Inferior parietal cortex (tissue), 1 donor: ENCODE measurements around the gene CACNG5.
A peak's percentile ranks its signal among the peaks of the same experiment; 100 is the strongest.

Experiments used
- DNase-seq: peaks from one replicate; pipeline ENCODE4 v3.0.0-alpha.2; 2016; ENCODE audit errors: extremely low spot score

The CACNG5 gene

DNA sequence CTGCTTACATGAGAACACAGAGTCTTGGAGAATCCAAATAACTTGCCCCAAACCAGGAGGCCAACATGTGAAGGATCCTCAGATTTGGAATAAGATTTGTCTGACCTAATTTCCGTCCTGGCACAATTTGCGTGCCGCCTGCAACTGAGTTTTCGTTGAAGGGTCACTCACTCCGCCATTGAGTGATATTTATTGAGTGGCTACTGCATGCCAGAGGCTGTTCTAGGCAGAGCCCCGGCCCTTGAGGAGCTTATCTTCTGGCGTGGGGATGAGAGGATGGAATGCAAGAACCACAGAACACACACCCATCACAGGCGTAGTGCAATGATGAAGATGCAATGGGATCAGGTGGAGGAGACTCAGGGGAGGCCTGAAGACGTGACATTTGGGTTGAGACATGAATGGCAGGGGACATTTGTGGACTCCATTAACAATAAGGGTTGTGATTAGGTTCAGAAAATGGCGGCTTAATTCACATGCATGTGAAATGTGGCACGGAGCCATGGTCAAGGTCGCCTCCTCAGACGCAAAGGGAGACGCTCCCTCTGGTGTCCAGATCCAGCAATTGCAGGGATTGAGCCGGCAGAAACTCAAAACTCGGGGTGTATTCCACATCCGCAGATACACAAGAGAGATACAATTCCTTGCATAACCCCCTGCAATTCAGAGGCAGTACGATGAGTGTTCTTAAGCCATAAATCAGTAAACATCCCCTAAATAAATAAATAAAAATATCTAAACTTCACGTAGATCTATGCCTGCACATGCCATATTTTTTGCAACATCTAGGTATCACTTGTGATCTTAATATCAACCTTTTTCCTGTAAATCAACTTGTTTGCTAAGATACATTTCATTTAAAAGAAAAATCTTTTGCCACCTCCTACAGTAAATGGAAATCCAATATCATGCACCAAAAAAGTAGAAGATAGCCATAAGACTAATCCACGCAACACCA lies 71.7 kb downstream of the CACNG5 start:
- peak; percentile 91 for DNase-seq

DNA sequence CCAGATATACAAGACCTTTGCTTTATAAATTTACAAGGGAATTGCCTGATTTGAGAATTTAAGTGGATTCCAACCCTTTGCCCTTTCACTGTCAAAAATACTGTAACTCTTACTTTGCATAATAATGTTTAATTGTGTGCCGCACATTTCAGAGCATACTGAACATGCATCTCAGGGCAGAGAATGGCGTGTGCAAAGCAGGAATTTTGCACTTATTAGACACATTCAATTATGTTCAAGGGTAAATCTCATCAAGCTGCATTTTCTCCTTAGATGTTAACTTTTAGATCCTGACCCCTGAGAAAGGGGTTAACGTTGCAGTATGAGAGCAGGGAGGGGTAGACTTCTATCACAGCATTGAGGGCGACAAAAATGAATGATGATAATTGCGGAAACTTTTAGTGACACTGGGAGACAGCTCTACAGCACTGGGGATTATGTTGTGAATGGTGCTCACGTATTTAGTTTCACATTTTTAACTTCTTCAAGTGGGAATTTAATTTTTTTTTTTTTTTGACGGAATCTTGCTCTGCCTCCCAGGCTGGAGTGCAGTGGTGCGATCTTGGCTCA lies 75.0 kb downstream of the CACNG5 start:
- no peak for DNase-seq

DNA sequence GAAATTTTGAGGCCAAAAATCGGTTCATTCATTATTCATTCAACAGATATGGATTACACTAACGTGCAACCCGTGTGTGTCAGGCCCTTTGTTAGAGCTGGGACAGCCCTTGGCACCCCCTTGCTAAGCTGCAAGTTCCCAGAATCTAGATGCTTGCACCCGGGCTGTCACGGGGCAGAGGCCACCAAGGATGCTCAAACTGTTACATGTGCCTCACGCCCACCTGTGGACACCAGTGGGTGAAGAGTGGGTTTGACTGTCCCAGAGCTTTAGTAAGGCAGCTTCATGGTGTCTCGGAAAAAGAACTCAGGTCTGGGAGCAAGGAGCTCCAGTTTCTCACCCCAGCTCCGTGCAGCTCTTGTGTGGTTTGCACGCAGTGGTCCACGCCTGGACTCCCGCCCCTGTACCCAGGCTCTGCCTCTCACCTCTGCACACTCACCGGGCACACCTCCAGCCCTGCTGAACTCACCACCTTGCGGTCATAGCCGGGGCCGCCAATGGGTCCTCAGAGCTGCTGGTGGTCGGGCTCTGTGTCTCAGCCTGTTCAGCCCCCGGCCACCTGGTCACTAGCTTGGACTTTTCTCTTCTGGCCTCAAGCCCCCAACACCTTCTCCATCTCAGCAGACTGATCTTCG lies 75.9 kb downstream of the CACNG5 start:
- no peak for DNase-seq

DNA sequence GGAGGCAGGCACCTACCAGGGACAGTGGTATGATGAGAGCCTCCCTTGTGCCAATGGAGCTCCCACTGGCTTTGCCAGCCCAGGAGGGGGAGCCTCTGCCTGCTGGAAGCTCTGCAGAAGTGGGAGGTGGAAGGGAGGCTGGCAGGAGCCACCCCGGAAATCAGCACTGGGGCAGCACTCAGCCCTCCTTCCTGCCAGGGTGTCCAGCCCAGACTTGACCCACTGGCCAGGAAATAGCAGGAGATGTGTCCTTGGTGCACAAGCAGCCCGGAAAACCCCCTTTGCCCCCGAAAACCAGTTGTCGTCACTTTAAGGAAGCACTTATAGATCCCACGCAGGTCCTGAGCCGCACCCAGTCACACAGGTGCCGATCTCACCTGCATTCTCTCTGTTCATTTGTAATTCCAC lies 80.3 kb downstream of the CACNG5 start:
- DNase-seq: no peak

DNA sequence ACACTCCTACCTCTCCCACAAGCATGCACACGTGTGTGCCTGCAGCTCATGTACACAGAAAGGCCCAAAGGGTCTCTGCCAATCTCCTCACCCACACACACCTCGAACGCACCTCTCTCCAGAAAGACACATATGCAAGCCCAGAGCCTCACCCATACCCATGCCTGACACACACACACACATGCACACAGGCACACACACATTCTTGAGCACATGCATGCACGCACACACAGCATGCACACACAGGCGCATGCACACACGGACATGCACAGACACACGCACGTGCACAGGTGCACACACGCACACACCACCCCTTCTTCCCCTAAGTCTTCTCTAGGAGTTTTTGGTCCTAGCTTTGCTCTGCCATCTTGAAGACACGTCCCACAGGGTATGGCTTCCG lies 80.9 kb downstream of the CACNG5 start:
- DNase-seq: no peak

DNA sequence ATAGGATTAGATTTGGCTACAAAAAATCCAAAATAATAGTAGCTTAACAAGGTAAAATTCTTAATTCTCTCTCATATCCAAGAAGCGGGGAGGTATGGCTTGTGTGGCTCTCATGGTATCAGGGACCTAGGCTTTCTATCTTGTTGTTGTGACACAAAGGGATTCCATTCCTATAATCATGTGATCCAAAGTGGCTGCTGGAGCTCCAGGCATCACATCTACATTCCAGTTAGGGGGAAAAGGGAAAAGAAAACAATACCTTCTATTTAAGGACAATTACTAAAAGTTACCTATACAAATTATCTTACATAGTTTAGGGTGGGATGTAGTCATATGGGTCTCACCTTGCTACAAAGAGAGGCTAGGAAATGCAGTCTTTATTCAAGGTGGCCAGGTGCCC lies 82.0 kb downstream of the CACNG5 start:
- DNase-seq: no peak

DNA sequence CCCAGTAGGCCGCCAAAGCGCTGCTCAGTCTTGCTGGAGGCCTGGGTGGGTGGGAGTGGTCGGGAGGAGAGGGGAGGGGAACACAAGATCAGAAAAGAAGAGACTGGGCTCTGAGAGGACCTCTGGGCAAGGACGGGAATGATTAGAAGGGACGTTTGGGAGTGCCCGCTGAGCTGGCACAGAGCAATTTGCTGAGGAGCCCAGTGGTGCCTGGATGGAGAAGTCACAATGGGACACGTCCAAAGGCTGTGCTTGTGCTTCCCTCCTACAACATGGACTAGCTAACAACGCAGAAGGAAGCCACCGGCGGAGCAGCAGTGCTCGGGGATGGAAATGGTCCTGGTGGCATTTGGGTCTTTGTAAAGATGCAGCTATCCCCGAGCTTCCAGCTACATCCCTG lies 84.0 kb downstream of the CACNG5 start:
- no peak for DNase-seq

DNA sequence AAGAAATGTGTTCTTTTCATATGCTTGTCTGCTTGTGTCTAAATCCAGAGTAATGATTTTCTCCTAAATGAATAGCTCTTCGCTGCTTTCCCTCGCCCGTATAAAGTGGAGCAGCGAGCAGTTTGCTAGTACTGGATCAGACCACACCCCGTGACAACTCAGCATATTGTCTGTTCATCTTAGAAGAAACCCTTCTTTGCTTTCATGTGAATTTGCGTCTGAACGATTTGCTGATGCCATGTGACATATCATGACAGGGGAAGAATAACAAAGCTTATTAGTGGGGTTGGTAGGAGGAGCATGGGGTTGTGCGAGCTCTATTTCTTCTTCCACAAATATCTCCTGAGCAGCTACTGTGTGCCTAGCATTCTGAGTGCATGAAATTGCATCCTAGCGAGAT lies 85.5 kb downstream of the CACNG5 start:
- no peak for DNase-seq

DNA sequence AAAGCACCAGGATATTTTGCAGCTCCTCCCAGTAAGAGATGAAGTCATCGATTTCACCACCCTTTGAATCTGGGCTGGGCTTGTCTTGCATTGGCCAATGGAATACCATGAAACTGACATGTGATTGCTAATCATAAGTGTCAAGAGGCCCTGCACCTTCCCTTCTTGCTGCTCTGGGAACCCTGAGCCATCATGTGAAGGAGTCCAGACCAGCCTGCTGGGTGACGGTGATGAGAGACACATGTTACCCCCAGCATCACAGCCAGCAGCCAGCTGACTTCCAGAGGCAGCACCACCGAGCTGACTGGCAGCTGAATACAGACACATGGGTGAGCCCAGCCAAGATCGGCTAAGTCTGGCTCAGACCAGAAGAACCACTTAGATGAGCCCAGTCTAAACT lies 86.0 kb downstream of the CACNG5 start:
- DNase-seq: no peak

DNA sequence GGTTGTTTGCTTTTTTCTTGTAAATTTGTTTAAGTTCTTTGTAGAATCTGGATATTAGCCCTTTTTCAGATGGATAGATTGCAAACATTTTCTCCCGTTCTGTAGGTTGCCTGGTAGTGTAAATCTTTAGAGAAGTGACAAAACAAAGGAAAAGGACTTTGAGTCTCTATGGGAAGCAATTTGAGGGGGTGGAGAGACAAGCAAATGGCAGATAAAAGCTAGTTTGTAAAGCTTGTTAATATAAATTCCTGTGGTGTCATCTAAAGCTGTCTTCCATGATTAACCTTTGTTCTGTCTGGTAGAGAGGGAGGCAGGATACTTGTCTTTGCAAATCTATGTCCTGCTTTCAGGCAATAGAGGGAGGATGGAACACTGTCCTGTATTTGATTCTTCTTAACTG lies 89.0 kb downstream of the CACNG5 start:
- DNase-seq: no peak

DNA sequence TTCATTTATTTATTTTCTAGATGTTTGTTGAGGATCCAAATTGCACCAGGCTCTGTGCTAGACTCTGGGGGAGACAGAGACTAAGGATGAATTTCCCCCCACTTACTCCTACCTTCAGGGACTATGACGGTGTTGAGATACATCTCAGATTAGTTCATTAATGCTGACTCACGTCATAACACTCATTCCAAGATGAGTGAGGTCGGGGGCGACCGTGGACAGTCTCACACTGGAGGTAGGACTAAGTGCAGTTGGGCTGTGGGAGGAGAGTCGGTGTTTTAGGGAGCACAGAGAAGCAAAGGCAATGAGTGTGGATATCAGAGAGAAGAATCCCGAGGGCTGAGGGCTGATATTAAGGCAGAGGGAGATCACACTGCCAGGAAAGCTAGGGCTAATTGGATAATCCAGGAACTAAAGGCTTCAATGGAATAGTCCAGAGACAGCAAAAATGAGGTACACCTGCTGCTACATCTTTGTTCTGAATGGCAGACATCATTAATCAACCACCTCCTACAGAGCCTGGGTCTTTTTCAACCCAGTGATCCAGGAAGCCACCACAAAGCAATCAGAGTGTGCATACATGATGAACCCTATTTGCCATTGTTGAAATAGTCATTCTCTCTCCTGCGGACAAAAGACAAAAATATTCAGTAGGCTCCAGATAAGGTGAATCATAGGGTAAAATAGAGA lies 91.0 kb downstream of the CACNG5 start:
- DNase-seq: no peak

DNA sequence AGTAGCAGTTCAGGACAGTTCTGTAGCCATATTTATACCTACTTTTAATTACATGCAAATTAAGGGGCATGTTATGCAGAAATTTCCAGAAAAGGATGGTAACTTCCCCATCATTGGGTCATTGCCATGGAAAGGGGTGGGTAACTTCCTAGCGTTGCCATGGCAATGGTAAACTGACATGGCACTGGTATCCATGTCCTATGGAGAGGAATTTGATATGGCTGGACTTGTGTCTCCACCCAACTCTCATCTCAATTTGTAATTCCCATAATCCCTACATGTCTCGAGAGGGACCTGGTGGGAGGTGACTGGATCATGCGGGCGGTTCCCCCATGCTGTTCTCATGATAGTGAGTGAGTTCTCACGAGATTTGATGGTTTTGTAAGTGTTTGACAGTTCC lies 94.0 kb downstream of the CACNG5 start:
- DNase-seq: no peak

DNA sequence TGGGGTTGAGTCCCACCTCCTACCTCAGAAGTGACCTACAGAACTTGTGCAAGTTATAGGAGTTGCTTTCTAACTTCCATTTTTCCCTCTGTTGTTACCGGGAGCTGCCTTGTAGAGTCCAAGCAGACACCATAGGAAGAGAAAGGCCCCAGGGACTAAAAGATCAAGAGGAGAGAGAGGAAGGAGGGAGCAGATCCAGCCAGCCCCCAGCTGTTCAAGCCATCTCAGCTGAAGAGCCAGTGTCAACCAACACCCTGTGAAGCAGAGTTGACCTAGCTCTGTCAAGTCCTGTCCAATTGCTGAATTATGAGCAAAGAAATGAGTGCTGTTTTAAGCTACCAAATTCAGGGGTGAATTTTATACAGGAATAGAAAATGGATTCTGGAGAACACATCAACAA lies 94.7 kb downstream of the CACNG5 start:
- no peak for DNase-seq

DNA sequence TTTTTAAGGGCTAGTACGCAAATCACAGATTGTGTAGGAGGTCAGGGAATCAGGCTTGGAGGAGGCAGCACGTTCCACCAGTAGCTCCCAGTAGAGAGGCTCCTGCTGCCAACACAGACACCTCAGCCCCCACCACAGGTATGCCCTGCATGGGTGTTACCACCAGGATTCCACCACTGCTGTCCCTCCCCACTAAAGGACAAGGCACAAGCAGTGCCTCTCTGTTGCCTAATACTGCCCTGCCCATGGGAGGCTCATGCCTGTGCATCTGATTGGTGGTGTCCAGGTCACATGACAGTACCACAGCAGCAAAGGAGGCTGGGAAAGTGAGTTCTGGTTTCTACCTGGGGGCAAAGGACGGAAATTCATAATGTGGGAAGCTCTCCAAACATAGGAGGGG lies 96.0 kb downstream of the CACNG5 start:
- DNase-seq: no peak

DNA sequence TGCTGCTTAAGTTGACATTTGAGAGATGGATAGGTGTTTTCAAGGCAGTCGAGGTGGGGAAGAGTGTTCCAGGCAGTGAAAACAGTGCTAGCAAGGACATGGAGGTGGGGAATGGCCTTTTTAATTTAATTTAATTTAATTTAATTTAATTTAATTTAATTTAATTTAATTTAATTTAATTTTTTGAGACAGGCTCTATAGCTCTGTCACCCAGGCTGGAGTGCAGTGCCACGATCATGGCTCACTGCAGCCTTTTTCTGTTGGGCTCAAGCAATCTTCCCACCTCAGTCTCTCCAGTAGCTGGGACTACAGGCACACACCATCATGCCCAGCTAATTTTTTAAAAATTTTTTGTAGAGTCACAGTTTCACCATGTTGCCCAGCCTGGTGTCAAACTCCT lies 97.4 kb downstream of the CACNG5 start:
- DNase-seq: no peak

DNA sequence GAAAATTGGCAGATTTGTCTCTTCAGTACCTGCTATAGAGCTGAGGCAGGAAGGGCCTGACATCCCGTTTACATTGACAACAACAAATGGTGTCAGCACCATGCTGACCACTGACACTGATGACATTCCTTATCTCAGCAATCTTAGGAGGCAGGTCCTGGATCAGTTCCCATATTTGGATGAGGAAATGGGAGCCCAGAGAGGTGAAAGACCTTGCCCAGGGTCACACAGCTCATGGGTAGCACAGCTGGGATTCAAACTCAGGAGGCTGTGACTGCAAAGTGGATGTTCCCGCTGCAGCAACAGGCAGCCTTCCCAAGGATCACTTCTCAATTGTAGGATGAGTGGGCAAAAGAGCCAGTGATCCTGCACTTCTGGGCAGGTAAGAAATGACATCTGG lies 99.1 kb downstream of the CACNG5 start:
- DNase-seq: no peak
